Central memory CD4-positive, alpha-beta T cell (primary cell): ENCODE data around the gene DSCAML1.

Experiments used
- DNase-seq: peaks from one replicate; pipeline ENCODE4 v3.0.0; 2022

Gene DSCAML1

GRCh38 chr11:117478126-117478860 is 318.7 kb downstream of the DSCAML1 start:
- no peak for DNase-seq

GRCh38 chr11:117477721-117478120 is 319.3 kb downstream of the DSCAML1 start:
- DNase-seq, result no peak

GRCh38 chr11:117476531-117477142 is 320.4 kb downstream of the DSCAML1 start:
- no peak for DNase-seq

GRCh38 chr11:117475716-117476530 is 321.1 kb downstream of the DSCAML1 start:
- DNase-seq, result no peak

GRCh38 chr11:117473481-117474091 is 323.4 kb downstream of the DSCAML1 start:
- DNase-seq, result no peak

- DNase-seq, result no peak
These were observed 325.2 kb downstream of the DSCAML1 start for GRCh38 chr11:117471776-117472175.

- no peak for DNase-seq
These were observed 326.4 kb downstream of the DSCAML1 start for GRCh38 chr11:117470576-117470975.

GRCh38 chr11:117468888-117469287 is 328.1 kb downstream of the DSCAML1 start:
- no peak for DNase-seq

- no peak for DNase-seq
These were observed 329.2 kb downstream of the DSCAML1 start for GRCh38 chr11:117467770-117468169.

GRCh38 chr11:117466966-117467365 is 330.1 kb downstream of the DSCAML1 start:
- no peak for DNase-seq

GRCh38 chr11:117465236-117465997 is 331.6 kb downstream of the DSCAML1 start:
- no peak for DNase-seq

- DNase-seq, result no peak
These were observed 332.2 kb downstream of the DSCAML1 start for GRCh38 chr11:117464778-117465177.

- no peak for DNase-seq
These were observed 334.2 kb downstream of the DSCAML1 start for GRCh38 chr11:117462864-117463247.

- no peak for DNase-seq
These were observed 334.7 kb downstream of the DSCAML1 start for GRCh38 chr11:117462183-117462863.

GRCh38 chr11:117461396-117462182 is 335.4 kb downstream of the DSCAML1 start:
- DNase-seq, result no peak

GRCh38 chr11:117459979-117460300 is 337.1 kb downstream of the DSCAML1 start:
- DNase-seq, result no peak

GRCh38 chr11:117459123-117459978 is 337.7 kb downstream of the DSCAML1 start:
- no peak for DNase-seq

- no peak for DNase-seq
These were observed 338.5 kb downstream of the DSCAML1 start for GRCh38 chr11:117458275-117459122.

- no peak for DNase-seq
These were observed 339.2 kb downstream of the DSCAML1 start for GRCh38 chr11:117457835-117458234.
